OCI-LY7 (cell line): ENCODE data around the gene ANO3. TPM values are rescaled to one million over a fixed set of nuclear protein-coding genes. Genes with fewer than 3 reads are reported as not detected.
"Not testable (repeated sequence)": the region's sequence is repeated elsewhere in the genome, so short reads cannot be mapped to it uniquely, and the experiment has no call there.

ENCODE experiments used
- BruUV-seq: library from RNA; stranded (reverse); fragments of 400-500 nt; replicated peaks from 2 replicates; lab custom pipeline; 2021; lab: Mats Ljungman, UMichigan
- CTCF ChIA-PET: fragments of 300-600 bp; sonication (Branson Sonifier 250); formaldehyde crosslinking; loops from one replicate; lab custom pipeline; 2022; ENCODE audit warnings: antibody characterized with exemption; ENCODE audit not compliant: unreplicated experiment; lab: Charles Lee
- POLR2A ChIA-PET: fragments of 300-600 bp; sonication (Branson Sonifier 250); formaldehyde crosslinking; loops from one replicate; lab custom pipeline; 2022; ENCODE audit warnings: antibody characterized with exemption; lab: Charles Lee
- DNase-seq: peaks from one replicate; pipeline ENCODE4 v3.0.0-alpha.2; 2015; ENCODE audit warnings: low spot score
- H2AFZ ChIP-seq: fragments of 200-600 bp; sonication (generic), shearing (Covaris generic); 2 replicates; pipeline ENCODE4 v1.6.1; 2014; ENCODE audit warnings: mild to moderate bottlenecking, antibody characterized with exemption, low read length, moderate library complexity
- H3K27ac ChIP-seq: fragments of 200-600 bp; sonication (generic); 2 replicates; pipeline ENCODE4 v1.5.1; 2014; ENCODE audit warnings: mixed run types, low read depth, mild to moderate bottlenecking, moderate library complexity, low read length, inconsistent platforms; ENCODE audit not compliant: poor library complexity, severe bottlenecking
- H3K36me3 ChIP-seq: fragments of 200-600 bp; sonication (generic); 2 replicates; pipeline ENCODE4 v1.6.1; 2014; ENCODE audit warnings: mild to moderate bottlenecking, antibody characterized with exemption, low read length, moderate library complexity, mixed read lengths; ENCODE audit not compliant: insufficient read depth
- H3K4me1 ChIP-seq: fragments of 200-600 bp; sonication (generic); 2 replicates; pipeline ENCODE4 v1.5.1; 2014; ENCODE audit warnings: mild to moderate bottlenecking, low read length; ENCODE audit not compliant: insufficient read depth, poor library complexity, severe bottlenecking
- H3K4me2 ChIP-seq: fragments of 200-600 bp; sonication (generic); 2 replicates; pipeline ENCODE4 v1.6.1; 2014; ENCODE audit warnings: mild to moderate bottlenecking, low read length
- H3K4me3 ChIP-seq: fragments of 200-600 bp; sonication (generic); 2 replicates; pipeline ENCODE4 v1.5.1; 2014; ENCODE audit warnings: mild to moderate bottlenecking, low read depth, low read length; ENCODE audit not compliant: poor library complexity, severe bottlenecking
- H3K79me2 ChIP-seq: fragments of 200-600 bp; sonication (generic); 2 replicates; pipeline ENCODE4 v1.6.1; 2016; ENCODE audit warnings: low read depth, mild to moderate bottlenecking, low read length, moderate library complexity, mixed read lengths; ENCODE audit not compliant: insufficient read depth
- H3K9me2 ChIP-seq: fragments of 200-600 bp; sonication (generic); 2 replicates; pipeline ENCODE4 v1.6.1; 2016; ENCODE audit warnings: mild to moderate bottlenecking, low read length, mixed read lengths; ENCODE audit not compliant: insufficient read depth
- H3K9me3 ChIP-seq: fragments of 200-600 bp; sonication (generic); 2 replicates; pipeline ENCODE4 v1.6.1; 2014; ENCODE audit warnings: mild to moderate bottlenecking, mixed run types, low read length, mixed read lengths
- H4K20me1 ChIP-seq: fragments of 200-600 bp; sonication (generic); 2 replicates; pipeline ENCODE4 v1.6.1; 2014; ENCODE audit warnings: mild to moderate bottlenecking, antibody characterized with exemption, low read length, moderate library complexity, mixed read lengths; ENCODE audit not compliant: insufficient read depth
- CTCF ChIP-seq: fragments of 200-600 bp; sonication (generic); conservative IDR thresholded peaks from 2 replicates; pipeline ENCODE4 v1.5.1; 2014; ENCODE audit warnings: mild to moderate bottlenecking, antibody characterized with exemption, low read length, moderate library complexity, mixed read lengths
- EZH2phosphoT487 ChIP-seq: fragments of 200-600 bp; sonication (generic); IDR thresholded peaks from 2 replicates; pipeline ENCODE4 v1.6.1; 2018; ENCODE audit warnings: low read depth, borderline replicate concordance, mild to moderate bottlenecking, mixed run types, antibody characterized with exemption, low read length, moderate library complexity, mixed read lengths
- intact Hi-C: fragments of 100-400 bp; cut with micrococcal nuclease; formaldehyde crosslinking; loops from one replicate; pipeline ENCODE4 v1.10.0; 2022; ENCODE audit not compliant: unreplicated experiment
- total RNA-seq, 2 experiments: library from RNA; depleted of rRNA in 1 of 2; stranded (reverse); fragments of >200 nt in 1 of 2; shearing (Covaris generic) in 1 of 2; gene quantifications; 2 replicates each; pipeline ENCODE4 v1.2.3, GENCODE V29; 2014 to 2022

Gene ANO3
- total RNA-seq, 2 experiments from 2014 or later: 0.03 TPM; not detected in 1

GRCh38 chr11:26584818-26585217 lies 252.9 kb downstream of the ANO3 start:
- ChIA-PET CTCF (no interaction called here), POLR2A (interaction anchor here (0.6 to 0.7 kb wide), 3 partner anchors 31 to 570 kb away, joined by 3 to 4 read pairs (median 3); no protein-coding TSS in a partner anchor)
- H3K4me3 ChIP-seq: no peak overlapping the region
- H4K20me1 ChIP-seq: no peaks in the 10 kb centered on the region
- H3K27ac ChIP-seq: no peak overlapping the region
- TF ChIP-seq EZH2phosphoT487: no peak
- no peak for TF ChIP-seq CTCF
- H3K79me2 ChIP-seq: no peaks in the 10 kb centered on the region
- DNase-seq: no peak
- H2AFZ ChIP-seq: no peak overlapping the region
- no peaks in the 10 kb centered on the region for H3K36me3 ChIP-seq
- intact Hi-C loops: no loop called here
- BruUV-seq: no TSS peak
- H3K4me2 ChIP-seq: no peak overlapping the region
- no peaks in the 10 kb centered on the region for H3K9me2 ChIP-seq
- no peaks in the 10 kb centered on the region for H3K4me1 ChIP-seq
- no peaks in the 10 kb centered on the region for H3K9me3 ChIP-seq

- CTCF ChIA-PET: no interaction called here
- no peaks in the 10 kb centered on the region for H3K4me1 ChIP-seq
- H3K4me3 ChIP-seq: no peak overlapping the region
- TF ChIP-seq EZH2phosphoT487 (no peak), CTCF (no peak)
- H3K27ac ChIP-seq: no peak overlapping the region
- POLR2A ChIA-PET: interaction anchor here (0.6 kb wide), 1 partner anchor 108 kb away, joined by 4 read pairs; no protein-coding TSS in a partner anchor
- no peaks in the 10 kb centered on the region for H3K36me3 ChIP-seq
- H3K4me2 ChIP-seq: no peak overlapping the region
- H3K9me2 ChIP-seq: no peaks in the 10 kb centered on the region
- no peaks in the 10 kb centered on the region for H4K20me1 ChIP-seq
- H3K9me3 ChIP-seq: no peaks in the 10 kb centered on the region
- no TSS peak for BruUV-seq
- H2AFZ ChIP-seq: no peak overlapping the region
- DNase-seq: no peak
- H3K79me2 ChIP-seq: no peaks in the 10 kb centered on the region
- intact Hi-C loops: no loop called here
Measured at GRCh38 chr11:26587073-26587472, 255.1 kb downstream of the ANO3 start.

- no peak overlapping the region for H3K27ac ChIP-seq
- intact Hi-C loops: no loop called here
- H3K36me3 ChIP-seq: no peaks in the 10 kb centered on the region
- no peaks in the 10 kb centered on the region for H3K4me1 ChIP-seq
- TF ChIP-seq CTCF (no peak), EZH2phosphoT487 (no peak)
- no peaks in the 10 kb centered on the region for H3K9me2 ChIP-seq
- no peak overlapping the region for H3K4me3 ChIP-seq
- no peak for DNase-seq
- no peak overlapping the region for H2AFZ ChIP-seq
- no peaks in the 10 kb centered on the region for H4K20me1 ChIP-seq
- H3K9me3 ChIP-seq: no peaks in the 10 kb centered on the region
- ChIA-PET CTCF (no interaction called here), POLR2A (no interaction called here)
- no peak overlapping the region for H3K4me2 ChIP-seq
- no peaks in the 10 kb centered on the region for H3K79me2 ChIP-seq
- BruUV-seq: no TSS peak
Measured at GRCh38 chr11:26593691-26594090, 261.8 kb downstream of the ANO3 start.

GRCh38 chr11:26595207-26595865 lies 263.4 kb downstream of the ANO3 start:
- intact Hi-C loops, H3K9me3 ChIP-seq, POLR2A ChIA-PET, H4K20me1 ChIP-seq, BruUV-seq, H3K4me3 ChIP-seq, H3K4me2 ChIP-seq, H3K9me2 ChIP-seq, H3K79me2 ChIP-seq, H3K27ac ChIP-seq, H3K4me1 ChIP-seq, CTCF ChIA-PET, H2AFZ ChIP-seq, DNase-seq, H3K36me3 ChIP-seq: not testable (repeated sequence)
